Cardiac septum (tissue), 1 donor: ENCODE data around the gene LECT2. TPM values are rescaled to one million over a fixed set of nuclear protein-coding genes. Genes with fewer than 3 reads are reported as not detected.

Experiments used
- DNase-seq: peaks from one replicate; pipeline ENCODE4 v3.0.0-alpha.2; 2020; ENCODE audit warnings: low spot score
- intact Hi-C: fragments of 100-400 bp; cut with DNase I; formaldehyde crosslinking; loops from one replicate; pipeline ENCODE4 v1.14.0; 2022
- total RNA-seq: library from RNA; stranded (reverse); fragmentation: NEBNext Ultra II Directional; extraction: Animal tissue kit (Norgen Biotek cat#: 25700); gene quantifications from one replicate; pipeline ENCODE4 v1.2.1, GENCODE V29; 2021
- donor health status: DM: no; HTN: no; CAD: no.

Gene LECT2
- total RNA-seq, 1 donor from 2014 or later = not detected

DNA sequence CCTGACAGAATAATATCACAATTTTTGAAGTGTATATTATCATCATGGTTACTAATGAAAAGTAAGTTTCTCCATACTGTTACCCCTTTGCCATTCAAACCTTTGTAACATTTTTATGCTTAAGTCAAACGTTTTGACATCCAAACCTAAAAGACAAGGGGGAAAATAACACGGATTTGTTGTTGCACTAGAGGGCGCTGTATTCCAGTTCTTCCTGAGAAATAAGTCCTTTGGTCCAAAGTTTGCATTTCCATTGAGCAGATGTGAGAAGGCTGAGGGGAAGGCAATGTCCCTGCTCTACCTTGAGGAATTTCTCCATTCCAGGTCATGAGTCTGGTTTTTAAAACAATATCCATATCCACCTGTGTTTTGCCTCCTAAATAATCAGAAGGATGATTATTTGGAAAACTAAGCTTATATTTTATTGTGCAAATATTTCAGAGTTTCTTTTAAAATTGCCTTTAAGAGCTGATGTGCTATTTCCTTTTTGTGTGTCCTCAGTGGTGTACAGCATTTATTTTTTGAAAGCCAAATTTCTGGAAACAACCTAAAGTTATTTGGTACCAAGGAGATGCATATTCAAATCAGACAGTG, 9.7 kb downstream of the LECT2 start:
- intact Hi-C loops = loop anchor here (2.0 to 5.0 kb wide), 4 partner anchors 114 to 267 kb away; no protein-coding TSS in a partner anchor
- no peak for DNase-seq

DNA sequence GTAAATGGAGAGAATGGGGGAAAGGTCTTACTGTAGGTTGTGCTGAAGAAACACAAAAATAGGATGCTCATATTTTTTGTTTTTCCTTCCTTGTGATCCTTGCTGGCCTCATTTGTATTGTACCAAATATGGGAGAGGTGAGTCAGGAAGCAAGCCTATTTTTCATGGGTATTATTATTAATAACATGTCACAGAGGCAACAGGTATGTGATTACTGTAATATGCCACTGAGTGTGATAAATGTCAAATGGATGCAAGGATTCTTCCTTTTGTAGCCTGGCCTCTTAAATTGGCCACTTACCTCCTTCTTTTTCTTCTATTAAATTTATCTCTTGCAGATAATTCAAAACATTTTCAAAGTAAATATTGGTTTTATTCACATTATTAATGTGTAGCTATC, 10.2 kb downstream of the LECT2 start:
- intact Hi-C loops = loop anchor here (2.0 to 5.0 kb wide), 3 partner anchors 114 to 268 kb away; no protein-coding TSS in a partner anchor
- DNase-seq = no peak

DNA sequence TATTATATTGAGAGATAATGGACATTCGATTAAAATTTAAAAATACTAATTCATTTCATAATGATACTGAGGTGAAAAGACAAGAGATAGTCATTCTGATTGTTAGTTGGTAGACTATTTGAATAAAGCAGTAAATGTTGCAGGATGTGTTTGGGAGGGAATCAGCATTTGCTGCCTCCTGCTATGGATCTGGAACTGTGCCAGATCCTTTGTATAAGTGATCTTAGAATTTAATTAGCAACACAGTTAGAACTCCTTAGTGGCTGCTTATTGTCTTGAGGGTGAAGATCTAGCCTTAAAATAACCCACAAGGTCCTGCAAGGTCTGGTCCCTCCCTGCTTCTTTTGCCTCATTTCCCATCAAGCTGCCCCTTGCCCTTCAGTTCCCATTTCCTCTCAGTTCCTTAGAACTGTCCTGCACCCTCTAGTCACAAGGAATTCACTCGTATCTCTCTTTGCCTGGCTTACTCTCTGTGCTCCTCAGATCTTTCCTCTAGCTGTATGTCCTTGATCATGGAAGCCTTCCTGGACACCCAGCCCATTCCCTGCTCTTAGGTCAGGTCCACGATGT, 12.5 kb downstream of the LECT2 start:
- no peak for DNase-seq
- intact Hi-C loops = loop anchor here (5.0 kb wide), 1 partner anchor 270 kb away; no protein-coding TSS in a partner anchor

DNA sequence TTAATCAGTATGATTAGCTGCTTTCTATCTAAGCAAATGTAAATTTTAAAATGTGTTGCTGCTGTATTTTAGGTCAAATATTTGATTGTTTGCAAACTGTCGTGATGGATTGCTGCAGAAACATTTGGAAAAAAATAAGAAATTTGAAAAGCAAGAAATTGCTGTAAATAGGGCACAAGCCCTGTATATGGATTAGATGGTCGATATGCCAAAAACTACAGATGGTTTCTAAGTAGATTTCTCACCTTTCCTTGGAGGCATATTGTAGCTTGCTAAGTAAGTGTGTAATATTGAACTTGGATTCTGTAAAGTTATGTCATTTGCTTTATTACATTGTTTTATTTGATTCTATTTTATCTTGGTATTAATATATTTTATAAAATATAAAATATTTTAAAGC, 13.1 kb downstream of the LECT2 start:
- intact Hi-C loops = loop anchor here (5.0 kb wide), 1 partner anchor 271 kb away; no protein-coding TSS in a partner anchor
- no peak for DNase-seq

DNA sequence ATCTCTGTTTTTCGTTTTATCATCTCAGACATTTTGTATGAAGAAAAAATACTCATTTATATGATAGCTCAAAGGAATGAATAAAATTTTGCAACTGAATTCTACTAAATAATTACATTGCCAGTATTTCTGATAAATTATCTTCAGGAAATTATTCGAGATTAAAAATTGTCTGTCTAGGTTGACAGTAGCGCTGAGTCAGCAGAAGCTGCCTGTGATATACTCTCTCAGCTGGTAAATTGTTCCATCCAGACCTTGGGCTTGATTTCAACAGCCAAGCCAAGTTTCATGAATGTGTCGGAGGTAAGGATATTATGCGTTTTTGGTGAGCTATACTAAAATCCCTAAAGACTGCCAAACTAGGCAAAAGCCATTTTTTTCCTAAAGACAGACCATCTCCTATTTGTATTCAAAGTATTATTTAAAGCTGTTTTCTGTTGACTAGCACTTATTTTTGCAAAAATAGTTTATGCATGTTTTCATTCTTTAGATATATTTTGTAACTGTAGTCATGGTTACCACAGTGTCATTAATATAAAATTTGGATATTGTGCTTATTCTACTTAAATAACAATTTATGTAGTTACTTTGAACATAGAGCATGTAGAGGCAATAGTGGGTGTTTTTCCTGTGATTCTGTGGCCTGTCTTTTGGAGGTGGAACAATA, 17.4 kb downstream of the LECT2 start:
- no peak for DNase-seq
- intact Hi-C loops = loop anchor here (5.0 kb wide), 1 partner anchor 45 kb away; no protein-coding TSS in a partner anchor

DNA sequence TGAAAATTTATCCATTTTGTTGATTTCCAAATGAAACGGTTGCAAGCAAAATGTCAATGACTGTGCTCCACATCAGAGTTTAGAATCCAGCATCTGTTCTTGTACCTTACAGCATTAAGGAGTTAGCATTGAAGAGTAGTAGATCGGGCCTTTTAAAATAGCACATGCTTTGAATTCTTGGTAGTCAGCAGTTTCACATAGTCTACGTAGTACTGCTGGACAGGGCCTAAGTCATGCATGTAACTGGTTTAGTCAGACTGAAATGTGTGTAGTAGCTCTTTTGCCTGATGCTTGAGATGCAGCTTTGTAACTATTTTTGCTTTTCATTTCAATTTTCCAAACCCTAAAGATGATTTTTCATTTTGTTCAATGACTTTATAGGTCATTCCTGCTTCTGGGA, 19.8 kb downstream of the LECT2 start:
- intact Hi-C loops = loop anchor here (5.0 kb wide), 1 partner anchor 43 kb away; no protein-coding TSS in a partner anchor
- DNase-seq = no peak

DNA sequence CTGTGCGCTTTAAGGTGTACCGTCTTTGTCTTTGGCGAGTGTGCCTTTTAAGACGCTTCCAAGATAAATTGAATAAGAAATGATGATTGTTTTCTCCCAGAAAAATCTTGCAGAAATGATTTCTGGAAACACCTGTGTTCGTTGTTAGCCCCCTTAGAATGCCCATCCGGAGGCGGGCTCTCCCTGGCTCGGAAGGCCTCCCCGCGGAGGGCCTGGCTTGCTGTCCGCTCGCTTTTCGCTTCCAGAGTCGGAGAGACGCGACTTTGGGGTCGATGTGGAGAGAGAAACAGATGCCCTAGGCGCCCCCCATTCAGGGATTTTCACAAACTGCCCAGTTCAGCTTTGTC, 23.9 kb downstream of the LECT2 start:
- DNase-seq = no peak
- intact Hi-C loops = no loop called here

DNA sequence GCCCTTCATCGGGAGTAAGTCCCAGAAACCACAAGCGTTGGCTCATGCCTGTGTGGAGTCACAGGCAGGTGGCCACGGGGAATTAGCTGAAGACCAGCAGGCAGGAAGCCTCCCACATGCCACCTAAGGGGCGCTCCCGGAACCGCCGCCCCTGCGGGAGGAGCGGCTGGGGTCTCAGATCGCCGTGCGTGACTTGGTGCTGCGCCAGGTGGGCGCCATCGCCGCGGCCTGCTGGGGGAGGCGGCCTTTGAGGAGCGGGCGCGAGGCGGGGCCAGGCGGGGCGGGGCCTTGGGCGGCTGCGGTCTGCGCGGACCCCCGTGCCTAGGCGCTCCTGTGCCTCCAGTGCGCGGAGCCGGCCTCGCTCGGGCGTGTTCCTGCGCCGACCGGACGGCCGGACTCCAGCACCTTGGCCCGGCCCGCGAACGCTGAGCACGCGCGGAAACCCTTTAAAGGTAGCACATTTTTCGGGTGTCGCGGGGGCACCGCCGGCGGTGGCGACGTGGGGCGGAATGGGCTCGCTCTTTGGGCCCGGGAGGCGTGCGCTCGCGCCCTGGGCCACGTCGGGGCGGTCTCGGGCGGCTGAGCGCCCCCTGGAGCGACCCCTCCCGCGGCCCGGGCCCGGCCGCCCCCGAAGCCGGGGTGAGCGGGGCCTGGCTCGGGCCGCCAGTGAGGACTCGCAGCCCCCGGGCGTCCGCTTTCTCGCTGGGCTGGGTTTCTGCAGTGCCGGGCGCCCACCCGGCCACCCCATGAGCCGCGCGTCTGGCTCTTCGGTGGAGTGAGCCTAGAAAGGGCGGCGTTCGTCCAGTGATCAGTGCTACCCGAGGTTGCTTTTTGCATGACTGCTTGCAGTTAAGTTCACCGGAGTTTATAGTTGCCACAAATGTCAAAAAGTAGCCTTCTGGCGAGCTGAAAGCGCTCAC, 24.5 kb downstream of the LECT2 start:
- intact Hi-C loops = no loop called here
- DNase-seq = no peak

DNA sequence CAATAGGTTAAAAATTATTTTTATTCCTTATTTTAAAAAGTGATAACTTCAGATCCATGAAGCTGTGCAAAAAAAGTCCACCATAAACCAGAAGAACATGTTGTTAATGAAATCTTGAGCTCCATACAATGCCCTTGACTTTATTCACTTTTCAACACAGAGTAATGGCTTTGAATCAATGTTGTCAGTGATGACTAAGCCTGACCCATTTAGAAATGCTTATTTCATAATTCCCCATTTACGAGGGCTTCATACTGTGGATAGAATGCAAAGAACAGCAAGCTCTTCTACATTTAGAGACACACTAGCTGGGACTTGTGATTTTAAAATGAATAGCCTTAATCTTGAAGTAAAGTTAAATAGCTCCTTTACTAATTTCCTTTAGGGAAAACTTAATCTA, 33.4 kb downstream of the LECT2 start:
- DNase-seq = no peak
- intact Hi-C loops = no loop called here

DNA sequence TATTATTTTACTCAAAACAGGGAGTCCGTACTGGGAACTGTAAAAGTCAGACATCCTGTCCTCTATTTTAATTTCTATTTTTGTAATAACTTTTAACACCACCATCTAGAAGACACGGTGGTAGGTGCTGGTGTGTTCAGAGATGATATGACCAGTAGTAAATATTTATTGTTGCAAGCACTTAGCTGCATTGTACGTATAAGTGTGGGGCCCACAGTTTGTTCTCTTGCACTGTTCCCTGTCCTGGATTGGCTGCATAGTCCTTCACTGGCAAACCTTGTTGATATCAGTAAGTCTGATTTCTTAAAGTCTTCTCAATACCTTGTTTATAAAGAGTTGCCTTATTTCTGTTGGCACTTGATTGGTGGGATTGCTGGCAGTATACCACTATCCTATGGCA, 34.6 kb downstream of the LECT2 start:
- intact Hi-C loops = no loop called here
- no peak for DNase-seq

DNA sequence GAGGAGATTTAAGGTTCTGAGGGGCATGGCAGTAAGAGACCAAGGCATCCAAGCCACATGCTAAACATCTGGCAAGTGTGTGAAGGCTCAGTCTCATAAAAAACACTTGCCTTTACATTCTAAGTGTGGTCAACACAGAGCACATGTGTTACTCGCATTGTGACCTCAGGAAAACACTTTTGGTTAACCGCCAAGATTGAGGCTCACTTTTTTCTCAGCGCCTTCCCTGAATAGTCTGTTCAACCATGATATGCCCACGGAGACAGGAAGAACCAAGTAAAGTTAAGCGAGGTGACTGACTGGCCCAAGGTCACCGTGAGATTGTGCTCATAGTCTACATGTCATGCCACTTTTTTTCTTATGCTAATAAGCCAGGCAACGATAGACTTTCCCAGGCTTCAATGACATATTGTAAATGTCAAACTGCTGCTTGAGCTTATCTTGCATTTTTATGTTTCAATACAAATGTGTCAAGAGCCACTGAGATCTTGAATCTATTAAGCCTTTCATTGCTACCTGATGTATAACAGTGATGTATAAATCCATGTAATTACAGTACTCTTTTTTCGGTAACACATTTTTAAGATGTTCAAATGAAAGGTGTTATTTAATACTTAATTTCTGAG, 38.0 kb downstream of the LECT2 start:
- intact Hi-C loops = no loop called here
- no peak for DNase-seq

DNA sequence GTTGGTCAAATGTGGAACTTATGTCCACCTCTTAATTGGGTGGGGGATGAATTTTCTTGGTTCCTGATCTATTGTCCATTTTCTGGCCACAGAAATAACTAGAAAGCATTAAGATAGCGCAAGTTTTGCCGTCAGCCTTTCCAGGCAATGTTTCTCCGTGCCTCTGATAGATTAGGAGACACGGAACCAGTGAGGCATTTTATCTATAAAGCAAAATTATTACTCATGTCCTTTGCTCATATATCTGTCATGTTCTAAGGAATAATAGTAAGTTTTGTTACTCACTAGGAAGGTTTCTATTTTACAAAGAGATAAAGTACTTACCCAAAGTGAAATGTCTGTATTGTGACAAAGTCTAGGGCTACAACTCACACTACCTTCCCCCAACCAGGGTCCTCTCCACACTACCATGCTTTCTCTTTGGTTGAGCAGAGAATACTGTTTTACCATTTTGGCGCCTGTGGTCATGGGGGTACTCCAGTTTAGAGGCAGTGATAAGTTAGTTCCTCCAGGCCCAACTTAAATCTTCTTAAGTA, 39.2 kb downstream of the LECT2 start:
- intact Hi-C loops = loop anchor here (1.0 kb wide), 1 partner anchor 26 kb away; no protein-coding TSS in a partner anchor
- DNase-seq = no peak

DNA sequence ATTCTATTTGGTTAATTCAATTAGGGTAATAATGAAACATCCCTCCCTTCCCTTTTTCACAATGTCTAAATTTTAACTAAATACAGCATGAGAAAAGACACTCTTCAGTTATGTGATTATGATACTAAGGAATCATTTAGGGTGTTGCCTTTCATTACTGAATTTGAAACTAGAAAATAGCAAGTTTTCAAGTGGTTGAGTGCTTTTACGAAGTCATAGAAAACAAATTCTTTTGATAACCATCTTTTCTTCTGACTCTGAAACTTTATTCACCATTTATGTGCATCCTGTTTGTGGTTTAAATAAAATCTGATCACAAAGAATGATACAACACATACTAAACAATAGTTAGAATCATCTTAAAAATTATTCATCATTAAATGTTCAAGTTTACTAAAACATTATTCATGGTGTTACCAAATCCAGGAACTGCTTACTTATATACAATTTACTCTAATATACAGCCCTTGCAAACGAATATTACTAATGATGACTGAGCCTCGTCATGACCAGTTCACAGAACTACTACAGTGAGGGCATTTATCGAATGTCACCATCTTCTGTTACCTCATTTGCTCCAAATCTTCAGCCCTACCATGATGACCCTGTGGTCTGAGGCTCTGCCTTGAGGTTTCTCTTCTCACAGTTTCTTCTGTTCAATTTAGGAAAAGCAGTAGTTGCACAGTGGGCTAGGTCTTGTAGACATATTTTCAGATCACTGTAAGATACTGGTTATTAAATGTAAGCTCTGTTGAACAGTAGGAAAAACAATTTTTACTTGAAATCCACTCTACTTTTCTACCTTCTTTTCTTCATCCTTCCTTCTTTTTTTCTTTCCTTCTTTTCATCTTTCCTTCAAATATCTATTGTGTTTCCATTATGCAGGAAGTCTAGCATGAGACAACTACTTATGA, 40.8 kb downstream of the LECT2 start:
- no peak for DNase-seq
- intact Hi-C loops = no loop called here

DNA sequence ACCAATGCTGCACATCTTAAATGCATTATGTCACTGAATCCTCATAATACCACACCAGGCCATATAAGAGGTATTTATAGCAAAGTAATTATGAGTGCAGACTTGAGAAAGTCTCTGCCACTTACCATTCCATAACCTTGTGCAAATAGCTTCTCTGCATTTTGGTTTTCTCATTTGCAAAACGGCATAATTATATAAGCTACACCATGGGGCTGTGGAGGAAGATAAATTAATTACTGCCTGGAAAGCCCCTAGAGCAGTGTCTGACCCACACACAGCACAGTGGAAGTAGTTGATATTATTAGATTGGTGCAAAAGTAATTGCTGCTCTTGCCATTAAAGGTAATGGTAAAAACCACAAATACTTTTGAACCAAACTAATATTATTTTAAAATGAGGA, 49.6 kb downstream of the LECT2 start:
- intact Hi-C loops = no loop called here
- no peak for DNase-seq

DNA sequence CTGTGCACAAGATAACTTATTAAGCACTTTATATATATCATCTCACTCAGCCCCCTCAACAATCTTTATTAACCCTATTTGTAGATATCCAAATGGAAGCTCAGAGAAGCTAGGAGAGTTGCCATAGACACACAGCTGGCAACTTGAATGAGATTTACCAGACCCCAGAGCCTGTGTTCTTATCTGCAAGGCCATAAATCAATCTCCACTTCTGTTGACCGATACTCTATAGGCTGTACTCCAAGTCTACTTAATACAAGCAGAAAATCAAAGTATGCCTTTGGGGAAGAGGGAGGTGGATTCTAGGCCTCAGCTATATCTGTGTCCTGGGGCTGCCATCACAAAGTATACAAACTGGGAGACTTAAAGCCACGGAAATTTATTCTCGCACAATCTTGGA, 53.1 kb downstream of the LECT2 start:
- no peak for DNase-seq
- intact Hi-C loops = no loop called here

DNA sequence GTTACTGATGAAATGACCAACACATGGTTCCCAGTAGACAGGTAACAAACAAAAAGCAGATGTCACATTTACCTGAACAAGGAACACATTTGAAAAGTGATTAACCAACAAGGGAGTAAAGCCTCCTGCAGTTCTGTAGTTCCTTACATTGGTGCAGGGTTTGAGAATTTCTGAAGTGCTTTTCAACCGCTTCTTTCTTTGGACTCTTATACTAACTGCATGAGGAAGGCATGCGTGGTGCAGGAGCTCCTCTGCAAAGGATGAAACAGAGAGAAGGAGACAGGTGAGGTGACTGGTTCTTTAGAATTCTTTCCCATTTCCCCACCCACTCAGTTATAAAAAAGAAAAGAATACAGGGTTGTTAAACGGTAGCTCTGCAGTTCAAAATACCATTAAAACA, 54.5 kb downstream of the LECT2 start:
- DNase-seq = no peak
- intact Hi-C loops = no loop called here

DNA sequence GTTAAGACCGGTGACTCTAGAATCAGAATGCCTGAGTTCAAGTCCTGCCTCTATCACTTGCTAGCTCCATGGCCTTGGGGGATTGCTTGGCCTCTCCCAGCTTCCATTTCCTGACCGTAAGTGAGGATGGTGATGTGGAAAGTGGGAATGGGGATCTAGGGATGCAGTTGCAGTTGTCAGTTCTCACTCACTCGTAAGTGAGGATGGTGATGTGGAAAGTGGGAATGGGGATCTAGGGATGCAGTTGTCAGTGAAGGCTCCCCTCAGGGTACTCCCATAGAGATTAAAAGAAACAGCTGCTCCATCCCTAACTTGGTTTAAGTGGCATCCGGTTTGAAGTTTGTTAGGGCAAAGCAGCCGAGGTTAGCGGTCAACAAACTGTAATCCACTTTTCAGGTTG, 56.1 kb downstream of the LECT2 start:
- no peak for DNase-seq
- intact Hi-C loops = no loop called here
